Stimulated activated naive B cell treated with anti-CD40 and anti-IgM and Interleukin-4, amounts not matched to agents 10 μg/mL and 1 μg/mL and 100 μg/mL, for 72 hours (primary cell): ENCODE data around the gene CGREF1.
"Not testable (repeated sequence)": the region's sequence is repeated elsewhere in the genome, so short reads cannot be mapped to it uniquely, and the experiment has no call there.

Experiments
- ATAC-seq, 2 donors: fragments of 150-1000 bp; cut with Tn5 transposase; replicated peaks; 2 replicates each; pipeline ENCODE4 v1.10.0; 2021; ENCODE audit warnings: moderate library complexity in 1 of 2
- DNase-seq: peaks from one replicate; pipeline ENCODE4 v3.0.0; 2021
- H3K27ac Mint-ChIP-seq: one replicate; pipeline ENCODE4 v1.8.0; 2022; ENCODE audit warnings: mild to moderate bottlenecking, mixed read lengths
- H3K27me3 Mint-ChIP-seq, 2 donors: one replicate each; pipeline ENCODE4 v1.8.0; 2022; ENCODE audit warnings: mixed read lengths in 2 of 2
- H3K36me3 Mint-ChIP-seq, 2 donors: one replicate each; pipeline ENCODE4 v1.8.0; 2022; ENCODE audit warnings: mixed read lengths in 2 of 2, mild to moderate bottlenecking in 1 of 2
- H3K4me1 Mint-ChIP-seq, 2 donors: one replicate each; pipeline ENCODE4 v1.8.0; 2022; ENCODE audit warnings: mixed read lengths in 2 of 2, mild to moderate bottlenecking in 1 of 2
- H3K4me3 Mint-ChIP-seq, 2 donors: one replicate each; pipeline ENCODE4 v1.8.0; 2022; ENCODE audit warnings: mild to moderate bottlenecking in 2 of 2, mixed read lengths in 2 of 2, moderate library complexity in 1 of 2
- H3K9me3 Mint-ChIP-seq, 2 donors: one replicate each; pipeline ENCODE4 v1.8.0; 2022; ENCODE audit warnings: mixed read lengths in 2 of 2, mild to moderate bottlenecking in 1 of 2

The CGREF1 gene

DNA sequence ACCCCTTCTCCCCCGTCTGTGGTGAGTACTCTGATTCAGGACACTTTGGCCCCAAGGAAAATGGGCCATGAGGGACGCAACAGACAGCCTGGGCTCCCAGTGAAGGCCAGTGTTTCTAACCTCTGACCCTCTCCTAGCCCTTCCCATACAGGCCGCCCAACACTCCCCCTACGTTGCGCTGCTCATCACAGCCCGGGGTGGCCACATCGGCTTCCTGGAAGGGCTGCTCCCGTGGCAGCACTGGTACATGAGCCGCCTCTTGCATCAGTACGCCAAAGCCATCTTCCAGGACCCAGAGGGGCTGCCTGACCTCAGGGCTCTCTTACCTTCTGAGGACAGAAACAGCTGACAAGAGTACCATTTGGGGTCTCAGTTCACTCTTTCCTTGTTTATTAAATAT, 11.5 kb upstream of the CGREF1 start:
- Mint-ChIP-seq H3K4me3 (no peak overlapping the region), H3K4me1 (peaks cover 19 to 38% of the 10 kb centered on the region in 2 donors), H3K36me3 (peaks cover 24 to 36% of the 10 kb centered on the region in 2 donors), H3K9me3 (no peaks in the 10 kb centered on the region), H3K27ac (no peak overlapping the region), H3K27me3 (no peaks in the 10 kb centered on the region)
- ATAC-seq (no peak), DNase-seq (no peak)

DNA sequence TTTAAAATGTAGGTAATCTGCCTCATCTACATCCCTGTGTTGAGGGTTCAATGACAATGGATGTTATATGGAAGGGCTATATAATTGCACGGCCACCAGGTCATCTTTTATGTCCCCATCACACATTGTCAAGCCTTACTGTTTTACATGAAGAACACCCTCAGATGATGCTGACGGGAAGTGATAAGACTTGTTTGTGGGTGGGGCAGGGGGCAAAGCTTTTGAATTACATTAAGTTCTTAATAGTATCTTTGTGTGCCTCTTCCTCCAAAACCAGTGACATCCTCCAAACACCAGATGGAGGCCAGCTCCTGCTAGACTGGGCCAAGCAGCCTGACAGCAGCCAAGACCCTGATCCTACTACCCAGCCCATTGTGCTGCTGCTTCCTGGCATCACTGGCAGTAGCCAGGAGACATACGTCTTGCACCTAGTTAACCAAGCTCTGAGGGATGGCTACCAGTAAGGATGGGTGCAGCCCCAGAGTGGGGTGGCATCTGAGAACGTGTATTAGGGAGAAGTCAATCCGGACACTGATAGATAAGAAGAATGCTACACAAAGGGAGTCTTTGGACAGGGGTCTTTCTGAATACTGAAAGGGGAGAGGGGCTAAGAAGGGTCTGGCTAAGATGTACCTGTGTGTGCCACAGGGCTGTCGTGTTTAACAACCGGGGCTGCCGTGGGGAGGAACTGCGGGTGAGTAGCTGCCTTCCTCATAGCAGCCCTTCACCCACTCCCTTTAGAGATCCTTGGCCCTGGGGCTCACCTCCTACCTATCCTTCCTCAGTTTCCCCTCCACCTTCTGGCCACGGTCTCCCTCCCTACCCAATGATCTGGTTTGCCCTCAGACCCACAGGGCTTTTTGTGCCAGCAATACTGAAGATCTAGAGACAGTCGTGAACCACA, 10.0 kb upstream of the CGREF1 start:
- ATAC-seq, result no peak
- peaks cover 16 to 28% of the 10 kb centered on the region in 2 donors for H3K4me1 Mint-ChIP-seq
- H3K9me3 Mint-ChIP-seq, result no peaks in the 10 kb centered on the region
- no peak overlapping the region for H3K27ac Mint-ChIP-seq
- H3K4me3 Mint-ChIP-seq, result no peak overlapping the region
- H3K36me3 Mint-ChIP-seq, result peaks cover 22 to 32% of the 10 kb centered on the region in 2 donors
- H3K27me3 Mint-ChIP-seq, result no peaks in the 10 kb centered on the region
- DNase-seq, result no peak

DNA sequence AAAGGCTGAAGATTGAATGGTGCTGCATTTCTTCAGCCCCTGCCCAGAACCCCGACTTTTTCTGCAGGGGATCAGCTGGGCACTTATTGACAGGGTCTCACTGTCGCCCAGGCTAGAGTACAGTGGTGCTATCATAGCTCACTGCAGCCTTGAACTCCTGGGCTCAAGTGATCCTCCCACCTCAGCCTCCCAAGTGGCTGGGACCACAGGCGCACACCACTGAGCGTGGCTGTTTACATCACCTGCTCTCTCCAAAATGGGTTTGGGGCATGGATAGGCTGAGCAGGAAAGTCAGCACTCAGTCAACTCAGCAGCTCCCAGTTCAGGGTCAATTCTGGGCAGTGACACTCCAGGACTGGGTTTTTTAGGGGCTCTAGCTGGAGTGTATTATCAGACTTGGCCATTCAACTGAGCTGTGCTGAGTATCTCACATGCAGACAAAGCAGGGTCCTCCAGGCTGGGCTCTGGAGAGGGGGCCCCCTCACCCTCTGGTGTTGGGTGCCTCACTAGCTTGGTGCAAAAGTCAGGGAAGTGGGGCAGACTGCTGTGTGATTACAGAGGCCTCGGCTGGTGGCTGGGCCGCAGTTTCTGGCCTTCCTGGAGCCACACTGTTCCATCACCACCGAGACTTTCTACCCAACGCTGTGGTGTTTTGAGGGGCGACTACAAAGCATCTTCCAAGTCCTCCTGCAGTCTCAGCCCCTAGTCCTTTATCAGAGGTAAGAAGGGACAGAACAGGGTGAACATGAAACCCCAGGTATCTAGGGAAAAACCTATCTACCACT, 9.1 kb upstream of the CGREF1 start:
- H3K27me3 Mint-ChIP-seq, result no peaks in the 10 kb centered on the region
- no peaks in the 10 kb centered on the region for H3K9me3 Mint-ChIP-seq
- H3K27ac Mint-ChIP-seq, result no peak overlapping the region
- H3K36me3 Mint-ChIP-seq, result peaks cover 18 to 27% of the 10 kb centered on the region in 2 donors
- peaks cover 17 to 27% of the 10 kb centered on the region in 2 donors for H3K4me1 Mint-ChIP-seq
- ATAC-seq (no peak), DNase-seq (no peak)
- H3K4me3 Mint-ChIP-seq, result no peak overlapping the region

DNA sequence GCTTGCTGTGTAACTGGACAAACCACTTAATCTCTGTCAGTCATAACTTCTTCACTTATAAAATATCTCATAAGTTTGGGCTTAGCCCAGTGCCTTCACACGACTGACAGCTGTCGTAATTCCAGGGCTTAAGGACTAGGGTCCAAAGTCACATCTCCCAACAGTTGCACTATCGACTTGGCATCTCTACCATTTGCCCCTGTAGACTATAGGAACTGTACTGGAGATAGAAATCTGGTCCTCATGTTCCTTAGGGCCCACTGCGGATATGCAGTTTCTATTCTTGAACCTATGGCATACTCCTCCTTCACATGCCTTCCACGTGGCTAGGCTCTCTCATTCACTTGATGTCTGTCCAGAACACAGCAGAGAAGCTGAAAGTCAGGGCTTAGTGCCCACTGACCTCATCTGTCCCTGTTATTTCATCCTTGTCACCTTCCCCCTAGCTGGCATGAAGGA, 7.4 kb upstream of the CGREF1 start:
- no peak overlapping the region for H3K4me3 Mint-ChIP-seq
- no peak overlapping the region for H3K27ac Mint-ChIP-seq
- H3K4me1 Mint-ChIP-seq, result peaks cover 14 to 23% of the 10 kb centered on the region in 2 donors

DNA sequence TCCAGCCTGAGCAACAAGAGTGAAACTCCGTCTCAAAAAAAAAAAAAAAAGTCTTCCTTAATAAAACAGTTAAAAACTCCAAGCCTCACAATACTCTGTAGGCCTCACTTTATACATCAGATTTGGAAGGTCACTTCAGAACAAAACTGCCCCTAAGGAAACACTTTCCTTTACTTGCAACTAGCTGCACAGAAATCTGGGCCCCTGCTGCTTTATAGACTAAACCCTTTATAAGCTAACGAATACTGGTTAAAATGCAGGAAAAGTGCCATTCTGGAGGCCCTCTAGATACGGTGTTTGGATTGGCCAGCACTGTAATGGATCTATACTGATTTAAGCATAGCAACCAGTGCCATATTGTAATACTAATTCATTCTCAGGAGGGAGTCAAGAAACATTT, 6.2 kb upstream of the CGREF1 start:
- no peak for ATAC-seq
- DNase-seq, result no peak
- no peaks in the 10 kb centered on the region for H3K9me3 Mint-ChIP-seq
- H3K4me3 Mint-ChIP-seq, result no peak overlapping the region
- no peak overlapping the region for H3K27ac Mint-ChIP-seq
- H3K4me1 Mint-ChIP-seq, result peaks cover 11 to 18% of the 10 kb centered on the region in 2 donors
- peaks cover 5 to 8% of the 10 kb centered on the region in 2 donors for H3K36me3 Mint-ChIP-seq
- H3K27me3 Mint-ChIP-seq, result peaks cover 2 to 14% of the 10 kb centered on the region in 2 donors

More for the DNA sequence above, 7.4 kb upstream of the CGREF1 start:
- Mint-ChIP-seq H3K27me3 (peaks cover 0 to 5% of the 10 kb centered on the region in 2 donors), H3K36me3 (peaks cover 12 to 18% of the 10 kb centered on the region in 2 donors), H3K9me3 (no peaks in the 10 kb centered on the region)
- ATAC-seq (no peak), DNase-seq (no peak)

DNA sequence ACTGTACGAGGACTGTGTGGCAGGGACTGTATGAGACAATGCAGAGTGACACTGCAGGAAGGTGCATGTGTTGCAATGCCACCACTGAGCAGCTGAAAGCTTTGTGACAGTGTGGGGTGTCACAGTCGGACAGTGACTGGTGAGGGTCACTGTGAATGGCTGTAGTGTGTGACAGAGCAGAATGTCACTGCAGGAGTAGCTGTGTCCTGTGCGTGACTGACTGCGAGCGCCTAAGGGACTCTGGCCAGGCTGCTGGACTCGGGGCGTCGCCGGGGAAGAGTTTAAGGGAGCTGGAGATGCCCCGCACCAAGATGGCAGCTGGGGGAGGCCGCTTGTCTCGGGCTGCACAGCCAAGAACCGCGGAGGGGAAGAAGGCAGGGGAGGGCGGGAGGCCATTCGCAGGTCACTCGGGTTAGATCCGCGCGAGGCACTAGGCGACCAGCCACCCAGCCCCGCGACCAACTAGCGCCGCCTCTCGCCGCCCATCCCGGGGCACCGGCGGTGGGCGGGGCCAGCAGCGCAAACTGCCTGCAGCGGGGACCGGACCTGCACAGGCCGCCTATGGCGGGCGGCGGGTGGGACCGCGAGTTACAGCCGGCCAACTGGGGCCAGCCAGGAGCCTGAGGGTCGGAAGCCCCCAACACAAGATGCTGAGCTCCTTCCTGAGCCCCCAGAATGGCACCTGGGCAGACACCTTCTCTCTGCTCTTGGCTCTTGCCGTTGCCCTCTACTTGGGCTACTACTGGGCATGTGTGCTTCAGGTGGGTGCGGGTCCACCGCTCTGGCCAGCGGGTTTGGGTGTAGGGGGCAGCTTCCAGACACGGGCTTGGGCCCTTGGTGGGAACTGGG, 4.6 kb upstream of the CGREF1 start, which contains the start of gene ABHD1:
Gene ABHD1 (plus strand): TSS at position 514 of the 849 bp plus-strand sequence. CDS start 134 bp downstream, at position 648.
- H3K9me3 Mint-ChIP-seq, result no peaks in the 10 kb centered on the region
- DNase-seq (peak; percentile 33), ATAC-seq (peak; percentile 80 to 82)
- peak within 1 kb of the TSS; percentile 91 for H3K27ac Mint-ChIP-seq
- peaks cover 12 to 14% of the 10 kb centered on the region in 2 donors for H3K4me1 Mint-ChIP-seq
- peak within 1 kb of the TSS; percentile 81 to 85 for H3K4me3 Mint-ChIP-seq
- peaks cover 18 to 24% of the 10 kb centered on the region in 2 donors for H3K27me3 Mint-ChIP-seq
- H3K36me3 Mint-ChIP-seq, result peaks cover 0 to 2% of the 10 kb centered on the region in 2 donors

DNA sequence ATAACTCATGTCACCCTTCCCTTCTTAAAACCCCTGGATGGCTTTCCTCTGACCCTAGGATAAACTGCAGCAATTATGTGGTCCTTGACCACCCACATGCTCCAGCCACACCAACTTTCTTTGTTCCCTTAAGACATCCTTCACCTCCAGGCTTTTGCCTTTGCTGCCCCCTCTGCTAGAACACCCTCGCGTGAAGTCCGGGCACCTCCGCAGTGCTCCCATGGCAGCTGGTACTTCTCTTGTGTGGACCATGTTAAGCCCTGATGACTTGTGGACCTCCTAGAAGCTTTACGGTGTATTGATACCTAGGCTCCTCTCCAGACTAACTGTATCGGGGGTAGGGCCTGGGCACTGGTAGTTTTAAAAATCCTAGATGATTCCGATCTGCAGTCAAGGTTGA, 3.9 kb upstream of the CGREF1 start:
- Mint-ChIP-seq H3K36me3 (peaks cover 0 to 2% of the 10 kb centered on the region in 2 donors), H3K4me1 (peaks cover 14 to 18% of the 10 kb centered on the region in 2 donors), H3K27me3 (peaks cover 26 to 32% of the 10 kb centered on the region in 2 donors), H3K9me3 (no peaks in the 10 kb centered on the region), H3K27ac (peak overlapping the region; percentile 91), H3K4me3 (peak overlapping the region; percentile 81 to 85)
- DNase-seq (no peak), ATAC-seq (no peak)

DNA sequence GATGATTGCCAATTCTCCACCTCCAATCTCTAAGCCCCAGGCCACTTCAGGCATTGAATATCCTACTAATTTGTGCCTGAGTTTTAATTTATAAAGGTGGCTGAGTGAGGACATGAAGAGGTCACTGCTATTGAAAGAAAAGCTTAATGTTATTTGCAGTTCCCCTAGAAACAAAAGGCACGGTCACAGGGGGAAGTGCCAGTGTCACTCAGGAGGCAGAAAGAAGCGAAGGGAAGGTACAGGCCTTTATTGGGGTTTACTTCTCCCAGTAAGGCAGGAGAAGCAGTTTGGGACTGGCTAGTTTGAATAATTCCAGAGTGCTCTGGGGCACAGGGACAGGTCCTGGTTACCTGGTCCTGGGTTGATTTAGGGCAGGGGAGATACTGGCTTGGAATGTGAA, 3.0 kb upstream of the CGREF1 start:
- Mint-ChIP-seq H3K27ac (no peak overlapping the region), H3K9me3 (no peaks in the 10 kb centered on the region), H3K4me3 (no peak overlapping the region), H3K27me3 (peaks cover 29 to 35% of the 10 kb centered on the region in 2 donors), H3K4me1 (peaks cover 14 to 18% of the 10 kb centered on the region in 2 donors), H3K36me3 (peaks cover 0 to 2% of the 10 kb centered on the region in 2 donors)
- ATAC-seq (no peak), DNase-seq (no peak)

DNA sequence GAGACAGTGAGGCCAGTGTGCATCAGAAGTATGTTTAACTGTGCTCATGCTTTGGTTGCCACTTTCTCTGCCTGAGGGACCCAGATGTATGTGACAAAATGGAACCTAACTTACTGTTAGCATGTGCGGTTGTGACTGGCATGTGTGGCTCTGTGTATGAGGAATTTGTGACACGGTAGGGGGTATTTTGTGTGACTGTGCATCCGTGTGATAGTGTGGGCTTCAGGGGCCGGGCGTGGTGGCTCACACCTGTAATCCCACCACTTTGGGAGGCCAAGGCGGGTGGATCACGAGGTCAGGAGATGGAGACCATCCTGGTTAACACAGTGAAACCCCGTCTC, 372 bp upstream of the CGREF1 start:
- not testable (repeated sequence) for H3K36me3 Mint-ChIP-seq, H3K9me3 Mint-ChIP-seq, DNase-seq, H3K27ac Mint-ChIP-seq
- peaks cover 14 to 18% of the 10 kb centered on the region in 2 donors for H3K4me1 Mint-ChIP-seq
- peak overlapping the region; percentile 78 to 80 for H3K4me3 Mint-ChIP-seq
- ATAC-seq, result peak in 1 of 2 donors; percentile 4
- H3K27me3 Mint-ChIP-seq, result peaks cover 33 to 39% of the 10 kb centered on the region in 2 donors

DNA sequence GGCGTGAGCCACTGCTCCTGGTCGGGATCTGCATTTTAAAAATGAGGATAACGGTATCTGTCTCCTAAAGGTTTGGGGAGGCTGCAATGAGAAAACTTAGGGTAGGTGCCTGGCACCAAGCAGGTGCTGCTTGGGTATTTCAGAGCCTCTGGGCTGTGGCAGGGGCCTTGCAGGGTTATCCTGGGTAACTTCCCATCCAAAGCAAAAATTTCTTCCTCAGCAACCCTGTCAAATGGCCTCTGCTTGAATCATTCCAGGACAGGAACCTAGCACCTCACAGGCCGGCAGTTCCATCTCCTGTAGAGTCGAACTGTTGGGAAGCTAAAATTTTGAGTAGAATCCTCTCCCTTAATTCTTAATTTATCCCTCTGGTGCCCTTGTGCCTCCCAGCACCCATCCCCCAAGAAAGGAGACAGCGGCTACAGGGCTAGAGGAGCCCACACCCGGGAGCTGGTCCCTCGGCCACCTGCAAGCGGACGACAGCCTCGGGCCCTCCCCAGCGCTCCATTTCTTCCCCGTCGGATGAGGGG, 868 bp downstream of the CGREF1 start:
- Mint-ChIP-seq H3K4me3 (peak overlapping the region; percentile 55 to 58), H3K36me3 (peaks cover 0 to 2% of the 10 kb centered on the region in 2 donors), H3K9me3 (no peaks in the 10 kb centered on the region), H3K27me3 (peaks cover 33 to 39% of the 10 kb centered on the region in 2 donors), H3K4me1 (peaks cover 6 to 8% of the 10 kb centered on the region in 2 donors), H3K27ac (no peak overlapping the region)
- DNase-seq (no peak), ATAC-seq (no peak)

DNA sequence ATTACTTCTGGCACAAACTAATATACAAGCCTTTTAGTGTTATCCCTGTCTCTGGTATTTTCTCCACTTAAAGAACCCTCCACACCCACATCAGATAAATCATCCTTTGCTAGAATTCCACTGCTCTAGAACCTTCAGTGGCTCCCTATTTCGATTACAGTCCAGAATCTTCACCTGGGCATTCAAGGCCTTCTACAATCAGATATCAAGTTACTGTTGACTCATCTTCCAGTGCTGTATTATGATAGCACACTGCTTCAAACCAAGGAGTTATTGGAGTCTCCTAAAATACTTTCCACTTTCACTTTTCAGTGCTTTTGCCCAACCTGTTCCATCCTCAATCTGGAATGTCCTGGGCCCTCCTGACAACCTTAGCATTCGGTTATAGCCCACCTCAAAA, 3.4 kb downstream of the CGREF1 start:
- peaks cover 28 to 33% of the 10 kb centered on the region in 2 donors for H3K27me3 Mint-ChIP-seq
- DNase-seq (no peak), ATAC-seq (no peak)
- peaks cover 5 to 6% of the 10 kb centered on the region in 2 donors for H3K4me1 Mint-ChIP-seq
- no peak overlapping the region for H3K4me3 Mint-ChIP-seq
- H3K27ac Mint-ChIP-seq, result no peak overlapping the region
- H3K9me3 Mint-ChIP-seq, result no peaks in the 10 kb centered on the region
- H3K36me3 Mint-ChIP-seq, result peaks cover 0 to 2% of the 10 kb centered on the region in 2 donors

DNA sequence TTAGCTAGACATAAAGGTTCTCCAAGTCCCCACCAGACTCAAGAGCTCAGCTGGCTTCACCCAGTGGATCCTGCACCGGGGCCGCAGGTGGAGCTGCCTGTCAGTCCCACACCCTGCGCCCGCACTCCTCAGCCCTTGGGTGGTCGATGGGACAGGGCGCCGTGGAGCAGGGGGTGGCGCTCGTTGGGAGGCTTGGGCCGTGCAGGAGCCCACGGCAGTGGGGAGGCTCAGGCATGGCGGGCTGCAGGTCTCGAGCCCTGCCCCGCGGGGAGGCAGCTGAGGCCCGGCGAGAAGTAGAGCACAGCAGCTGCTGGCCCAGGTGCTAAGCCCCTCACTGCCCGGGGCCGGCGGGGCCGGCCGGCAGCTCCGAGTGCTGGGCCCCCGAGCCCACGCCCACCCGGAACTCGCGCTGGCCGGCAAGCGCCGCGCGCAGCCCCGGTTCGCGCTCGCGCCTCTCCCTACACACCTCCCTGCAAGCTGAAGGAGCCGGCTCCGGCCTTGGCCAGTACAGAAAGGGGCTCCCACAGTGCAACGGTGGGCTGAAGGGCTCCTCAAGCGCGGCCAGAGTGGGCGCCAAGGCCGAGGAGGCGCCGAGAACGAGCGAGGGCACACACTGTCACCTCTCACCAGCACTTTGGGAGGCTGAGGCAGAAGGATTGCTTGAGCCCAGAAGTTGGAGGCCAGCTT, 7.4 kb downstream of the CGREF1 start:
- H3K36me3 Mint-ChIP-seq, H3K4me1 Mint-ChIP-seq, ATAC-seq, H3K27ac Mint-ChIP-seq, H3K9me3 Mint-ChIP-seq, H3K4me3 Mint-ChIP-seq, DNase-seq, H3K27me3 Mint-ChIP-seq: not testable (repeated sequence)
